Colonic mucosa (tissue), 4 donors: Measurements from ENCODE around the gene SYT1. TPM values are rescaled to one million over a fixed set of nuclear protein-coding genes. Genes with fewer than 3 reads are reported as not detected.

ENCODE experiments used
- DNase-seq: peaks from one replicate; pipeline ENCODE4 v3.0.0-alpha.2; 2020
- H3K27ac ChIP-seq: fragments of 200-600 bp; one replicate; pipeline ENCODE4 v1.8.0; 2021
- H3K27me3 ChIP-seq: fragments of 200-600 bp; one replicate; pipeline ENCODE4 v1.8.0; 2021
- H3K36me3 ChIP-seq: fragments of 200-600 bp; one replicate; pipeline ENCODE4 v1.8.0; 2021
- H3K4me1 ChIP-seq: fragments of 200-600 bp; one replicate; pipeline ENCODE4 v1.8.0; 2021; ENCODE audit warnings: mild to moderate bottlenecking
- H3K4me3 ChIP-seq: fragments of 200-600 bp; one replicate; pipeline ENCODE4 v1.8.0; 2021
- H3K9ac ChIP-seq, 2 donors: one replicate each; pipeline ENCODE4 v1.7.0; 2013; ENCODE audit warnings: control low read depth in 2 of 2, low read depth in 2 of 2, low read length in 2 of 2
- H3K9me3 ChIP-seq: fragments of 200-600 bp; one replicate; pipeline ENCODE4 v1.8.0; 2021
- intact Hi-C: fragments of 100-400 bp; cut with DNase I; formaldehyde crosslinking; loops from one replicate; pipeline ENCODE4 v1.14.1; 2022
- total RNA-seq, 2 donors: library from RNA; stranded (reverse); fragmentation: NEBNext Ultra II Directional in 1 of 2; extraction: Animal tissue kit (Norgen Biotek cat#: 25700) in 1 of 2; gene quantifications; one replicate each; pipeline ENCODE4 v1.2.1, GENCODE V29; 2021
- TF ChIP-seq, protein P1 (sequence below): fragments of 200-600 bp; IDR thresholded peaks from one replicate; pipeline ENCODE4 v1.8.0; 2022; ENCODE audit warnings: antibody characterized with exemption, mild to moderate bottlenecking
- donor health status: healthy.
- donor health status: DM: no; HTN: no; CAD: no.
- donor health status: DM: no; HTN: no; CAD: no.

Gene SYT1
- total RNA-seq, 2 donors from 2014 or later = 0.94 to 3.2 TPM

DNA sequence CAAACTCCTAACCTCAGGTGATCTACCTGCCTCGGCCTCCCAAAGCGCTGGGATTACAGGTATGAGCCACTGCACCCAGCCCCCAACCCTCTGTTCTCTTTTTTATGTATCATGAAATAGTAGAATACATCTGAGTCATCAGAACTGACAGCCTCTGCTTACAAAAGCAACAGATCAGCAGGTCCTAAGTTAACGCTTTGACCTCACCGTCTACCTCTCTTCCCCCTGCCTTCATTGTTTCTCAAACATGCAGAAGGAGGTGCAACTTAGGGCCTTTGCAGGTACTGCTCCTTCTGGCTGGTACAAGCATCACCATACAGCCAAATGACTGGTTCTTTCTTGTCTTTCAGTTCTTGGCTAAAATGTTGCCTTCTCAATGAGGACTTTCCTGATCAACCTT, 577.0 kb downstream of the SYT1 start:
- Histone ChIP-seq H3K27me3 (no peaks in the 10 kb centered on the region), H3K9me3 (no peaks in the 10 kb centered on the region), H3K4me1 (no peaks in the 10 kb centered on the region), H3K9ac (no peak overlapping the region), H3K4me3 (no peak overlapping the region), H3K27ac (no peak overlapping the region), H3K36me3 (no peaks in the 10 kb centered on the region)
- intact Hi-C loops = no loop called here
- no peak for DNase-seq
- TF ChIP-seq, protein P1, sequence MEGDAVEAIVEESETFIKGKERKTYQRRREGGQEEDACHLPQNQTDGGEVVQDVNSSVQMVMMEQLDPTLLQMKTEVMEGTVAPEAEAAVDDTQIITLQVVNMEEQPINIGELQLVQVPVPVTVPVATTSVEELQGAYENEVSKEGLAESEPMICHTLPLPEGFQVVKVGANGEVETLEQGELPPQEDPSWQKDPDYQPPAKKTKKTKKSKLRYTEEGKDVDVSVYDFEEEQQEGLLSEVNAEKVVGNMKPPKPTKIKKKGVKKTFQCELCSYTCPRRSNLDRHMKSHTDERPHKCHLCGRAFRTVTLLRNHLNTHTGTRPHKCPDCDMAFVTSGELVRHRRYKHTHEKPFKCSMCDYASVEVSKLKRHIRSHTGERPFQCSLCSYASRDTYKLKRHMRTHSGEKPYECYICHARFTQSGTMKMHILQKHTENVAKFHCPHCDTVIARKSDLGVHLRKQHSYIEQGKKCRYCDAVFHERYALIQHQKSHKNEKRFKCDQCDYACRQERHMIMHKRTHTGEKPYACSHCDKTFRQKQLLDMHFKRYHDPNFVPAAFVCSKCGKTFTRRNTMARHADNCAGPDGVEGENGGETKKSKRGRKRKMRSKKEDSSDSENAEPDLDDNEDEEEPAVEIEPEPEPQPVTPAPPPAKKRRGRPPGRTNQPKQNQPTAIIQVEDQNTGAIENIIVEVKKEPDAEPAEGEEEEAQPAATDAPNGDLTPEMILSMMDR = no peak

DNA sequence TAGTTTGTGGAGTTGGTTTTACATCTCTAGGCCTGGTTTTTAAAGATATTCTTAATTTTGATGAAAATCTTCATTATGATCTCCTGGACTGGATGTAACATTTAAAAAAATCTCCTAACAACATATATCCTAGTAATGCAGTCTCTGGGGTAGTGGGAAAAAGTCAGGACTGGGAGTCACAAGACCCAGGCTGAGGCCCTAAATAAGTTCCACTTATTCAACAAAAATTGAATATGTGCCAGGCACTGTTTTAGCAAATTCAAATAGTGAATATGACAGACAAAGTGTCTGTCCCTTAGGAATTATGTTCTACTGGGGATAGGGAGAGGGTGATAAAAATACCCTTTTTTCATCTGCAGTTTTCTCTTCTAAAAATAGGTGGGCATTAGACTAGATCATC, 577.8 kb downstream of the SYT1 start:
- Histone ChIP-seq H3K36me3 (no peaks in the 10 kb centered on the region), H3K4me1 (no peaks in the 10 kb centered on the region), H3K9me3 (no peaks in the 10 kb centered on the region), H3K27me3 (no peaks in the 10 kb centered on the region), H3K27ac (no peak overlapping the region), H3K4me3 (no peak overlapping the region), H3K9ac (no peak overlapping the region)
- intact Hi-C loops = no loop called here
- TF ChIP-seq, protein P1 = no peak
- no peak for DNase-seq

DNA sequence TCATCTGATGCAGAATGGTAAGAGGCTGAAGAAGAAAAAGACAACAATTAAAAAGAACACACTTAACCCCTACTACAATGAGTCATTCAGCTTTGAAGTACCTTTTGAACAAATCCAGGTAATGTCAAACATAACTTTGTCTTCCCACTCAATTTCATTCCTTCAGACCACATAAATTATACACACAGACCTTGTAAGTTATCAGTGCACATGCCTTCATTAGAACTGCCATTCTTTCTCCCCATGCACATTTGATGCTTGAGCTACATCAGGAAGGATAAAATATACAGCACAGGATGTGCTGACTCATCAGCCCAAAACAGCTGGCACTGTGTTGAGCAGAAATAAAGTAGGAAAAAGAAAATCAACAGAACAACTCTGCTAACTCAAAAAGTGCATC, 579.5 kb downstream of the SYT1 start:
- intact Hi-C loops = no loop called here
- no peaks in the 10 kb centered on the region for H3K9me3 ChIP-seq
- H3K9ac ChIP-seq = no peak overlapping the region
- DNase-seq = no peak
- no peak overlapping the region for H3K4me3 ChIP-seq
- no peaks in the 10 kb centered on the region for H3K27me3 ChIP-seq
- TF ChIP-seq, protein P1 = no peak
- H3K36me3 ChIP-seq = no peaks in the 10 kb centered on the region
- no peak overlapping the region for H3K27ac ChIP-seq
- H3K4me1 ChIP-seq = no peaks in the 10 kb centered on the region

DNA sequence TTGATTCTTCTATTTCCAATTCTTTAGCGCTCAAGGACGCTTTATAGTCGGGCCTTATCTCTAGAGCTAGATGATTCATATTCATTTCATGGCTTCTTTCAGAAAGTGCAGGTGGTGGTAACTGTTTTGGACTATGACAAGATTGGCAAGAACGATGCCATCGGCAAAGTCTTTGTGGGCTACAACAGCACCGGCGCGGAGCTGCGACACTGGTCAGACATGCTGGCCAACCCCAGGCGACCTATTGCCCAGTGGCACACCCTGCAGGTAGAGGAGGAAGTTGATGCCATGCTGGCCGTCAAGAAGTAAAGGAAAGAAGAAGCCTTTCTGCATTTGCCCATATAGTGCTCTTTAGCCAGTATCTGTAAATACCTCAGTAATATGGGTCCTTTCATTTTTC, 584.2 kb downstream of the SYT1 start:
- Histone ChIP-seq H3K36me3 (no peaks in the 10 kb centered on the region), H3K4me3 (no peak overlapping the region), H3K9me3 (no peaks in the 10 kb centered on the region), H3K27me3 (no peaks in the 10 kb centered on the region), H3K4me1 (no peaks in the 10 kb centered on the region), H3K27ac (no peak overlapping the region), H3K9ac (no peak overlapping the region)
- TF ChIP-seq, protein P1 = no peak
- intact Hi-C loops = no loop called here
- DNase-seq = no peak

DNA sequence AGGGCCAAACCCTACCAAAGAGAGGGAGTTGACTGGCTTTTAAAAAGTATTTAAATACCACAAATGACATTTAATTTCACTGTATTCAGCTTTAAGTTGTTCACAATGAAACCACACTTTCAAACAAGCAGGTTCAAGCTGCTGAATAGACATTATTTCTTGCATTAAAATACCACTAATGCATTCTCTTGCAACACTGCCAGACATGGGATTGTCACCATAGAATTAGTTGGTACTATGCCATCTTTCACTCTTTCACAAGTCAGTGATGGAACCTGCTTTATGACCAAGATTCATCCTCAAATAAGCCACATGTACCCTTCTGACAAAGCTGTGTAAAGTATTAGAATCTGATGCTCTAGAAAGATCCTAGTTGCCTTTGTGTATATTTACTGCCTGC, 586.8 kb downstream of the SYT1 start:
- H3K9ac ChIP-seq = no peak overlapping the region
- H3K27ac ChIP-seq = no peak overlapping the region
- H3K4me3 ChIP-seq = no peak overlapping the region
- H3K36me3 ChIP-seq = no peaks in the 10 kb centered on the region
- TF ChIP-seq, protein P1 = no peak
- intact Hi-C loops = no loop called here
- no peaks in the 10 kb centered on the region for H3K4me1 ChIP-seq
- no peak for DNase-seq
- H3K9me3 ChIP-seq = no peaks in the 10 kb centered on the region
- no peaks in the 10 kb centered on the region for H3K27me3 ChIP-seq

DNA sequence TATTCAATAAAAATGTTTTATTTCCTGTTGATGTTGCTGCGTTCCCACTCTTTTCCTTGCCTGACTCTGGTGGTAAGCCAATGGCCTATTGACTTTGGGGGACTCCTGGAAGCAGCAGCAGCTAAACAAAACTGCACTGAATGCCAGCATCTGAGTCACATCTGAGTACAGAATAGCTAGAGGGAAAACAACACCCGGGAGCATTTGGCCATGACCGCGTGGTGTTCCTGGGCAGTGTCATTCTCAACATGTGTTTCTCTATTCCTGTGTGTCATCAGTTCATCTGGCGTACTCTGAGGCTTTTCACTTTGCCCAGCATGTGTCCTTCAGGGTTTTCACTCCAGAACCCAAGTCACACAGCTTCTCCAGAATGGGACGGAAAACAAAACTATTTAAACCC, 587.4 kb downstream of the SYT1 start:
- TF ChIP-seq, protein P1 = no peak
- DNase-seq = peak; percentile 22
- Histone ChIP-seq H3K9ac (no peak overlapping the region), H3K36me3 (no peaks in the 10 kb centered on the region), H3K4me3 (no peak overlapping the region), H3K9me3 (no peaks in the 10 kb centered on the region), H3K27me3 (no peaks in the 10 kb centered on the region), H3K4me1 (no peaks in the 10 kb centered on the region), H3K27ac (no peak overlapping the region)
- intact Hi-C loops = no loop called here
